ENCODE data around the gene GPAT3.
"Not testable (repeated sequence)": the region's sequence is repeated elsewhere in the genome, so short reads cannot be mapped to it uniquely, and the experiment has no call there.

The GPAT3 gene

DNA sequence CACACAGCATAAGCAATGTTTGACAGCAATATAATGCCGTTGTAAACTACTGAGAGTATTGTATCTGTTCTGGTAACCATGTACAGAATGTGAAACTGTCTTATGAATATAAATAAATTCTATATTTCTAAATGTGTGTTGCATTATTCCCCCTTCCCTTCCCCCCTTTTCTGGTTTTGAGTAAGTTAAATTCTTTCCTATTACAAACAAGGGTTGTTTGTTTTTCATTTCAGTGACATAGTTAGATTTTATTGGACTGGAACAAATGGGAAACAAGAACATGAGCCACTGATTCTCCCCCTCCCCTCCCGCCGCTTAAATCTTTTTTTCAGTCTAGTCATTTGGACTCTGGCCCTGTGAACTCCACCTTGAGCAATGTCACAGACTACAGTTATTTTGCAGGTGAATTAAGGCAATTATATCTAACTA, 69.8 kb downstream of the GPAT3 start:
- DNase-seq, result no peak

DNA sequence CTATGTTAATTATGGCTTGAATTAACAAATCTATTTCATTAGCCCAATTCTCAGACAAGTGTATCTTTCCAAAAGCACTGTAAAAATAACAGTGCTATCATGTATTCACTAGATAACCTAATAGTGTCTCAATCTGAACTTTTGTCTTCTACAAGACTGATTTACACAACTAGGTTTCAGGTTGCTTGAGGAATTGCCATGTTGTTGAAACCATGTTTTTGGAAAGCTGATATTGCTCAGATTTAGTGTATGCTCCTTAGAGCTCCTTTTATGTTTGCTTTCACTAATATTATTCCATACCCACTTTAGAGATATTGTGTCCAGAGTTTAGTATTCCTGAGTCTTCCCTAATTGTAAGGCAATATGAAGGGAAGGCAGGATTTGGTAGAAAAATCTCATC, 70.6 kb downstream of the GPAT3 start:
- DNase-seq, result no peak

DNA sequence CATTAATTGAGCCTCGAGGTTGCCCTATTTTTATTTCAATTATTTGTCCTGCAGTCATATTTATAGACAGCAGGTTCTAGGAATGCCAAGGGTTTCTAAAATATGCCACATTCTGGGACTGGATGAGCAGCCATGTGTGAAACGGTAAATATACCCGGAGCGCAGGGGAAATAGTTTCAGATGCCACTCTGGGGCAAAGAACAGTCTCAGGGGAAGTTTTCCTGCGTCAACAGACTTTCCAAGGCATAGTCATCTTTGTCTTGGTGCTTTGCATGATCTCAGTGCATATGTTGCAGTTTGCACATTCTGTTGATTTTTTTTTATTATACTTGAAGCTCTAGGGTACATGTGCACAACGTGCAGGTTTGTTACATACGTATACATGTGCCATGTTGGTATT, 71.0 kb downstream of the GPAT3 start:
- DNase-seq, result no peak

DNA sequence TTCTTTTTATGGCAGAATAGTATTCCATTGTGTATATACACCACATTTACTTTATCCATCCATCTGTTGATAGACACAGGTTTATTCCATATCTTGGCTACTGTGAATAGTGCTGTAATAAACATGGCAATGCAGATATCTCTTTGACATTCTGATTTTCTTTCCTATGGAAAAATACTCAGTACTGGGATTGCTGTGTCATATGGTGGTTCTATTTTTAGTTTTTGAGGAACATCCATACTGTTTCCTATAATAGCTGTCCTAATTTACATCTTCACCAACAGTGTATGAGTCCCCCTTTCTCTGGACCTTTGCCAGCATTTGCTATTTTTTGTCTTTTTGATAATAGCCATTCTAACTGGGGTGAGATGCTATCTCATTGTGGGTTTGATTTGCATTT, 73.5 kb downstream of the GPAT3 start:
- no peak for DNase-seq

DNA sequence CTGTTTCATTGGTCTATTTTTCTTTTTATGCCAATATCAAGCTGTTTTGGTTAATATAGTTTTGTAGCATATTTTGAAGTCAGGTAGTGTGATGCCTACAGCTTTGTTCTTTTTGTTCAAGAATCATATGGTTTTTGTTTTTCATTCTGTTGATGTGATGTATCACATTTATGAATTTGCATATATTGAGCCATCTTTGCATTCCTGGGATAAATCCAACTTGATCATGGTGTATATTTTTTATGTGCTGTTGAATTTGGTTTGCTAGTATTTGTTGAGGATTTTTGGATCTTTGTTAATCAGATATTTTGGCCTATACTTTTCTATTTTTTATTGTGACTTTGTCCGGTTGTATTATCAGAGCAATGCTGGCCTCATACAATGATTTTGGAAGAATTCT, 74.8 kb downstream of the GPAT3 start:
- DNase-seq, result no peak

DNA sequence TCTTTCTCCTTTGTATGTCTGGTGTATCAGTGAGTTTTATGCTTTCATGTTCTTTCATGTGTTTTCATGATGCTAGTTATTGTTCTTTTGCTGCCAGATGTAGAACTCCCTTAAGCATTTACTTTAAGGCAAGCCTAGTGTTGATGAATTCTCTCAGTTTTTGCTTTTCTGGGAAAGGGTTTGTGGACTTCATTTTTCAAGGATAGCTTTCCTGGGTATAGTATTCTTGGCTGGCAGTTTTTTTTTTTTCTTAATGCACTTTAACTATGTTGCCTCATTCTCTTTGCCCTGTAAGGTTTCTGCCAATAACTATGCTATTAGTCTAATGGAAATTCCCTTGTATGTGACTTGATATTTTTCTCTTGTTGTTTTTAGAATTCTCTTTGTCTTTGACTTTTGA, 77.1 kb downstream of the GPAT3 start:
- no peak for DNase-seq

DNA sequence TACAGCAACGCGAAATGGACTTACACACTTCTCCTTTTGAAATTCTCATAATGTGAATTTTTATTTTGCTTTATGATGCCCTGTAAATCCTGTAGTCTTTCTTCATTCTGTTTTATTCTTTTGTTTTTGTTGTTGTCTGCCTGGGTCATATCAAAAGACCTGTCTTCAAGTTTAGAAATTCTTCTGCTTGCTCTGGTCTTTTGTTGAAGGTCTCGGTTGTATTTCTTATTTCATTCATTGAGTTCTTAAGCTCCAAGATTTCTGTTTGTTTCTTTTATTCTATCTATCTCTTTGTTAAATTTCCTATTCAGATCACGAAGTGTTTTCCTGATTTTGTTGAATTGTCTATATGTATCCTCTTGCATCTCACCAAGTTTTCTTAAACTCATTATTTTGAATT, 78.1 kb downstream of the GPAT3 start:
- DNase-seq, result no peak

DNA sequence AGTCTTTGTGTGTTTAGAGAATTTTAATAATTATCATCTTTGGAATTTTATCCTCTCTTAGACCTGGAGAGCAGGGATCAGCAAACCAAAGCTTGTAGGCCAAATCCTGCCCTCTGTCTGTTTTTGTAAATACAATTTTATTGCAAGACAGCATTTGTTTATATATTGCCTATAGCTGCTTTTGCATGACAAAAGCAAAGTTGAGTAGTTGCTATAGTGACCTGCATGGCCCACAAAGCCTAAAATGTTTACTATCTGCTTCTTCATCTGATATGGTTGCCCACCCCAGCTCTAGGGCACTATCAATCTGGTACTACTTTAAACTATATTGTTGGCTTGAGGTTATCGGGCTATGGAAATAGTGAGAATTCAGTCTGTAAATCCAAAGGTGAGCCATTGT, 80.3 kb downstream of the GPAT3 start:
- no peak for DNase-seq

DNA sequence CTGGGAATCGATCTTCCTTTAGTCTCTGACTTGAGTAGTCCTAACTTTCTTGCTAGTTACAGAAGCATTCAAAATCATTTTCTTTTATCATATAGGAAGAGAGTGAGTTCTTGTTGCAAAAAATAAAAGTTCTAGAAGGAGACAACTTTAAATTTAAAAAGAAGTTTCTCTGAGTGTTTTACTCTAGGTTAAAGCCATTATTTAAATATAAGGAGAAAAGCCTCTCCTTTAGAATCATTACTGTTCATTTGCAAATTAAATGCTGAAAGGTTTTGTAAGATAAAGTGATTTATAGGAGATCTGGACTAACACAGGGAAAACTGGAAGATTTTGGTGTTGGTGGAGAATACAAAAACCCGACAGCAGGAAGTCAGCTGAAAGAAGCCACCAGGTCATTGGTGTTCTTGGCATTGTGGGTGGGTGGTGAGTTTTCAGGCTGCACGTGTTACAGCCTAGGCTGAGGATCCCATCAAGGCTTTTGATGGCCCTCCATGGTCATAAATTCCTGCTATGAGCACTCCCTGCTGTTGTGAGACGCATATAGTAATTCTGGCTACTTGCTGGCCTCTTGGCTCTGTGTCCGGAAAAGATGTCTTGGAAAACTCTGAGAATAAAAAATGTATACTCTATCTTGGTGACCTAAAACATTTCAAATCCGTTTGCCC, 81.6 kb downstream of the GPAT3 start:
- no peak for DNase-seq

DNA sequence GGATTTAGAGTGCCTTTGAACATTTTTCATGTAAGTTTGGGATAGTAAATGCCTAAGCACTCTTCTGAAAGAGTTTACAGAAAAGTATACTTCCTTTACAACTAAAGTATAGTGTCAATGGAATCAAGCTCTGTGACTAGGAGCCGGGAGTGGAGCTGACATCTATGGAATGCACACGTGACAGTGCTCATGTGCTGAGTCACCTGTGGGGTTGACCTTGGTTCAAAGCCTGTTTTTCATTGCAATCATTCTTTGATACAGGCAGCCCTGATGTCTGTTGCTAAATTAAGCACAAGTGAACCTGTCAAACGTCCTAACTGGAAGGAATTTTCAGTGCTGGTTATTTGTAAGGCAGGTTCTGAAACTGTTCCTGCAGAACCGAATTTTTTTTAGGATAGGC, 82.5 kb downstream of the GPAT3 start:
- DNase-seq, result no peak

DNA sequence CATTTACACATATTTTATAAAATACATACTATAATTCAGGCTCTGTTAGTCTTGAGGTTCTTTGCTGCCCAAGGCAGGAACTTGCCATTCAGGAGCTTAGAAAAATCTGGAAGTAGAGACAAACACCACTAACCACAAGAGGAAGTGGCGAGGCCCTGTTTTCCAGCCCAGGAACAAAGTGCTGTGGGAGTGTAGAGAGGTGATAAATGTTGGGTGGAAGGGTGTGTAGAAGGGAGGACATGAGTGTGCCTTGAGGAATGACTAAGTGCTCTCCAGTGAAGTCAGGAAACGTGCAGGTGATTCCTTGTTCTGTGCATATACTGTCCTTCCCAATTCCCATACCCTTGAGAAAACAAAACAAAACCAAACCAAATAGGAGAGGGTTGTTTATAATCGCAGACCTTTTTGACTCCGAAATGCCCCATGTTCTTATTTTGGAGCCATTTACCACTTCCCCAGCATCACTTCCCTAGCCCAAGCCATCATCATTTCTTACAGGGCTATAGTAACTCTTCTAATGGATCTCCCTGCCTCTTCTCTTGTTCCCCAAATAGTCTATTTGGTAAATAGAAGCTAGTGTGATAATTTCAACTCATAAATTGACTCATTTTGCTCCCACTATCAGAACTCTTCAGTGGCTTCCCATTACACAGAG, 83.2 kb downstream of the GPAT3 start:
- no peak for DNase-seq

DNA sequence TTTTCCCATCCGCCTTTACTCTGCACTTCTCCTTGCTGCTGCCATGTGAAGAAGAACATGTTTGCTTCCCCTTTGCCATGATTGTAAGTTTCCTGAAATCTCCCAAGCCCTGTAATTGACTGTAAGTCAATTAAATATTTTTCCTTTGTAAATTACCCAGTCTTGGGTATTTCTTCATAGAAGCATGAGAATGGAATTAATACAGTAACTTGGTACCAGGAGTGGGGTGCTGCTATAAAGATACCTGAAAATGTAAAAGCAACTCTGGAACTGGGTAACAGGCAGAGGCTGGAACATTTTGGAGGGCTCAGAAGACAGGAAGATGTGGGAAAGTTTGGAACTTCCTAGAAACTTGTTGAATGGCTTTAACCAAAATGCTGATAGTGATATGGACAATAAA, 86.2 kb downstream of the GPAT3 start:
- DNase-seq, result not testable (repeated sequence)

DNA sequence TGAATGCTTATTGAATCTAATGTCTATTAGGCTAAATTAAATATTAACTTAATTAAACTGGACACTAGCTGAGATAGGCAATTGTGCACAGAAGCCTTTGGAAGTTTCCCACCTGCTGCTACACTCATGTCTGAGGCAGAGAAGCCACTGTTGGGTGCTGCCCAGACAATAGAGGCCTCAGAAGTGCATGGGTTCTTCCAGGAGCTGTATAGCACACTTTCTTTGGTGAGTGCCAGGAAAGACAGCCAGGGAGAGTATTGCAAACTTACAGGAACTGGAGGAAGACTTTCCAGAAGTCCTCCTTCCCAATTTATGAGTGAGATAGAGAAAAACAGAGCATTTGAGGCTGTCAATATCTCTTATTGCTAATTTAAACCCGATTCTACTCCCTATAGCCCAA, 89.9 kb downstream of the GPAT3 start:
- no peak for DNase-seq

DNA sequence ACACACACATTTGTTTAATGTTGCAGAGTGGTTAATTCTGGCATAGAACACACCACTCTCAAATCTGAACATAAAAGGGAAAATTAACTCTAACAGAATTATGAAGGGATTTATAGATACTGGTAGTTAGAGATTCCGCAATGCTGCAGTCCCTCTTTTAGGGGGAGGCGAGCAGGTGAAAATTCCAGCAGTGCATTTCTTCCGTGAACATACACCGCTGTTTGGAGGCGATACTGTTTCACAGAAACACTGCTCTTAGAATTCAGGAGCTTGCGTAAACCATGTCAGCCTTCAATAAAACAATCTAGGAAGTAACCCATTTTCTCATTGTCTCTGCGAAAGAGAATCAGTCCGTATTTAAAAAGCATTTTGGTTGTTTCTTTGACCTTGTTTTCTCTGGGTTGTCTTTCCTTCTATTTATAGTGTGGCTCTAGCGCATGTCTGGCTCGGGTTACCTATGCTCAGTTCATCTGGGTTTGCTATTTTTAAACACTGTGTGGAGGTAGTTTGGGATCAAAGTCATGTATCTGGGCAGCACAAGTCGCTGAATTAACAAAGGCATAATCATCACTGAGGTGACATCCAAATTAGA, 90.4 kb downstream of the GPAT3 start:
- no peak for DNase-seq

DNA sequence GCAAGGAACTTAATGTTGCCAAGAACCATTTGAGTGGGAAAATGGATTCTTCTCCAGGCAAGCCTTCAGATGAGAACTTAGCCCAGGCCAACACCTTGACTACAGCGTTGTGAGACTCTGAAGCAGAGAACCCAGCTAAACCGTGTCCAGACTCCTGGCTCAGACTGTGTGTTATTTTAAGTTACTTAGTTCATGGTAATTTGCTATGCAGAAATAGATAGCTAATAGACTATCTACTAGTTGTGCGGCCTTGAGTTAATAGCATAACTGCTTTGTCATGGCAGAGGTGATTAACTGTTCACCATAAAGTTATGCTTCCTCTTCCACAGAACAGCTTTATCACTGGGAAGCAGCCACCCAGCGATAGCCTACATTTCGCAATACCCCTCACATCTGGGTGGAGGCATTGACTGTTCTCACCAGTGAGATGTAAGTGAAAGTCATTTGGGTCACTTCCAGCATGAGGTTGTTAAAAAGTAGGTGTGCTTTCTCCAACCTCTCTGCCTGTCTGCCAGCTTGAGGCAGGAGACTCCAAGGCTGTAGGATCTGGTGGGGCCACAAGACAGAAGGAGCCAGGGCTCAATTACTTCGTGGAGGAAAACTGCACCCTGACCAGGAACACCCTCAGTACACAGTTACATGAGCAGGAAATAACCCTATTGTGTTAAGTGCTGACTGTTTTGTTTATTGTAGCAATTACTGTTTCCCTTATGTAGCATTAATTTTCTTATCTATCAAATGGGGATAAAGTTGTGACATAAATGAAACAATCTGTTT, 94.2 kb downstream of the GPAT3 start:
- DNase-seq, result no peak

DNA sequence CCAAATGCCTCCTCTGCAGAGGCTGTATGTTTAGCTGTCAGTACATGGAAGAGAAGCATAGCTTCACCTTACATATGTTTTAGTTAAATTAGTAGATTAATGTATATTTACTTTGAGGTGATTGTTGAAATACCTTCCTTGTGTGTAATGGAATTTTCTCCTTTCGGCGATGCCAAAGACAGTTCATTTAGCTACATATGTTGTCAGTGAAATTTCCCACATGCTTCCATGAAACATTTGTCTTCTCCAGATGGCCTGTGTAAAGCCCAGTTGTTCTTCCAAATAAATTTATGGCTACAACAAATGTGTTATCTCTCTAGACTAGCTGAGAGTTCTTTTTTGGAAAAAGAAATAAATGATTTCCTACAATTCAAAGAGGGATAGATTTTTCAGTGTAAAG, 95.2 kb downstream of the GPAT3 start:
- DNase-seq, result no peak

DNA sequence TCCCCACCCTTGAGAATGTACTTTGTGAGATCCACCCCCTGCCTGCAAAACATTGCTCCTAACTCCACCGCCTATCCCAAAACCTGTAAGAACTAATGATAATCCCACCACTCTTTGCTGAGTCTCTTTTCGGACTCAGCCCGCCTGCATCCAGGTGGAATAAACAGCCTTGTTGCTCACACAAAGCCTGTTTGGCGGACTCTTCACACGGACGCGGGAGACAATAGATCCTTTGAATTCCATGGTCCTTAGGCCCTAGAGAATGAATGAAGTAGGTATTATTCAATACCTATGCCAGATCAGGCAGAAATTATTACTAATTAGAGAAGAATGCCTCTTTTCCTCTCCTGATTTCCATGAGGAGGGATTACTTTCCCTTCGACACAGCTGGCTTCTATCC, 101.0 kb downstream of the GPAT3 start:
- DNase-seq, result no peak

DNA sequence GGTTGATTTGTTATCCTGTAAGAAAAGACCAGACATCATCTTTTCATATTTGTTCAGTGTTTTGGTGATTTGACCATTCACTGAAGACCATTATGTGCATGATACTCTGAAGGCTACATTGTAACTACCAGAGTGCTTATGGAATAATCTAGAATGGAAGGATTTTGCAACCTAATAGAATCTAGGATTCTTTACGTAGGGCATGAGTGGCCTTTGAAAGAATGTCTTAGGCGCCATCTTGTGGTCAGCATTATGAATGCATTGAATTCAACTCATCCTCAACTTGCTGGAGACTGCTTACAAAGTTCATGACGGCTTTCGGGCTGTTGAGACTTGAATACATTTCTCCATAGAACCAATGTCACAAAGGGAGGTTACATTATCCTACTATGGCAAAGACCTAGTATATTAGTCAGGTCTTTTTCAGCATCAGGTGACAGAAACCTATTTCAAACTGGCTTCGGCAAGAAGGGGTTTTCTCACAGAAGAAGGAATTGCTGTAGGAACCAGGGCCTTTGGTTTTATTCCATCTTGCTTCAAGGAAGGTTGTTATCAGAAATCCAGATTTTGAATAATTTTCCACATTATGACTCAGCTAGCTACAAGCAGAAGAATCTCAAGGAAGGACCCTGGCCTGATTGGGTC, 104.1 kb downstream of the GPAT3 start:
- DNase-seq, result peak; percentile 81

DNA sequence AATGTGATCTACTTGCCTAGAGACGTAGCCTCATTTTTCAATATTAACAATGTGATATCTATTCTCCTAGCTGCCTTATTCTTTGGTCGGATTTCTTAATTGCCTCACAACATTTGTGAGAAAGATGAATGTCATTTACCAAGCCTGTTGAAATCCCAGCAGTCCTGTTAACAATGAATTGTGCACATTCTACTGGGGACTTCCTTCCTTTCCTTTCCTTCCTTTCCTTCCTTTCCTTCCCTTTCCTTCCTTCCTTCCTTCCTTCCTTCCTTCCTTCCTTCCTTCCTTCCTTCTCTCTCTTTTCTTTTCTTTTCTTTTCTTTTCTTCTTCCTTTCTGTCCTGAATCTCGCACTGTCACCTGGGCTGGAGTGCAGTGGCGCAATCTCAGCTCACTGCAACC, 107.1 kb downstream of the GPAT3 start:
- DNase-seq, result no peak

DNA sequence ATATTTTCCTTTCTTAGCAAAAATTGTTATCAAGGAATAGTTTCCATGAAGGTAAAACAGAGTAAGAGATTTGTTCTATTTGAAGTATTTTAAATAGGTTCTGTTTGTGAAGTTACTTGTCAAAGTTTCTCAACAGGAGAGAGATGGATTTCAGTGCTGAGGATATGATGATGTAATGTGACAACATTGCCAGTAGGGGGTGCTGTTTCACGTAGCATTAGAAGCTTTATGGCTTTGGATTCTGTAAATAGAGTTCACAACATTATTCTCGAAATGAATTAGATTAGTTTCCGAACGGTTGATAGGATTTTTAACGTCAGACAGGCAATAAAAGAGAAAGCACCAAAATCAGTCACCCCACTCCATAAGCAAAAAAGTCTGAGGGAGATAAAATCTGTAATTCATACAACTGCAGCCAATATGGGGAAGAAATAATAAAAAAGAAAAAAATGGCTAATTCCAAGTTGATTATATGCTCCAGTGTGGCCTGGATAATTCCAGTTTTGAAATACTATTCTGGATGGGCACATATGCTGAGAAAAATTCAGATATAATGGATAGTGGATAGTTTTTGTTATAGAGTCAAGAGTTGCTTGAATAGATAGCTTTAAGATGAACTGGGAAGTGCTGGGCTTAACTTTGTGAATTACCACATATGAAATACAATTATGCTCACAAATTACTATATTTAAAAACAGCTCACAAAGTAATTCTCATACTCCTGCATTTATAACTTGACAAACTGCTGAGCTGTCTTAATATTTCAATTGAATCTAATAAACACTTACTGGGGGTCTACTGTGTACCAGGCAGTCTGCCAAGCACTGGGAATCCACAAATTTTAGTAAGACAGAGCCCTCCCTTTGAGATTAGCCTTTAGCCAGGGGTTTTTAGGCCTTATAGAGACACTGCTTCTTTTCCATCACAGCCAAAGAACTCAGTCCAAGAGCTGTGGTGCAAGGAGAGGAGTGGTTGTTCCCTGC, 109.1 kb downstream of the GPAT3 start:
- DNase-seq, result peak; percentile 74

DNA sequence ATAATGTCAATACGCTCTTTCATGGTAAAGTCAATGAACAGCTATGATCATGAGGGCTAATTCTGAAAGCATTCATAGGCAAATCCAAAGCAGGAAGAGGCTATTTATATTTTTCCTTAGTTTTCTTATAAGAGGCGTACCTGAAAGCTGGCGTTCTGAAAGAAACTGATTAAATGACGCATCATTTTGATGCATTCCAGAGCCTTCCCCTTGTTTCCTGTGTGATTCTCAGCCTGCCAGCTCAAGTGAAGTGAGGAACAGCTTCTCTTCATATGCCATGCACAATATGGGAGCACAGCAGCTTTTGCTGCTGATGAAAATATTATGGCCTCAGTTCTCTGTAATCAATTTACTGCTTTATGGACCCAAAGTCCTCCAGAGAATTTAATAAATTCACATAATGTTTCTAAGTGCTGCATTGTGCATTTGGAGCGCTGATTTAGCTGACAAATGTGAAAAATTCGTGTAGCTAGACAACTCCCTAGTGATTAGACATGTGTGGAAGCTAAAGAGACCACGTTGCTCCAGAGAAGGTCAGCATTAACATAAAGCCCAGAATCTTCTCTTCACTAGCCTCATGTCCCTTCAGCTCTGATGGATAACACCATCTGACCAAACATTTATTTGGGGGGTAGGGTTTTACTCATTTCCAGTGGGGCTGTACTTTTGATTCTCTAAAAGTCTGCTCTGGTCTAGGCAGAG, 110.8 kb downstream of the GPAT3 start:
- no peak for DNase-seq

Data from NCI-H510A treated with DMSO at 0.1 percent for 48 hours (cell line).